GM23338 (cell line): ENCODE measurements around the gene PASD1. TPM values are rescaled to one million over a fixed set of nuclear protein-coding genes. Genes with fewer than 3 reads are reported as not detected.

Experiments
- ATAC-seq: fragments of 200-7000 bp; cut with Tn5 transposase; 3 replicates; pipeline ENCODE4 v1.9.1; 2020
- DNase-seq: peaks from one replicate; pipeline ENCODE4 v3.0.0-alpha.2; 2015; ENCODE audit warnings: low spot score
- H2AFZ ChIP-seq: fragments of 200-600 bp; sonication (generic); 2 replicates; pipeline ENCODE4 v1.8.0; 2016; ENCODE audit warnings: antibody characterized with exemption, mild to moderate bottlenecking, moderate library complexity
- H3F3A ChIP-seq: fragments of 200-600 bp; sonication (generic); replicated peaks from 2 replicates; pipeline ENCODE4 v1.8.0; 2017; ENCODE audit warnings: antibody characterized with exemption, mixed run types, low read depth
- H3K27ac ChIP-seq: fragments of 200-600 bp; sonication (generic); 2 replicates; pipeline ENCODE4 v1.6.1; 2016; ENCODE audit warnings: low read depth
- H3K27me3 ChIP-seq: fragments of 200-600 bp; sonication (generic); 2 replicates; pipeline ENCODE4 v1.8.0; 2016; ENCODE audit warnings: mild to moderate bottlenecking, mixed run types, moderate library complexity; ENCODE audit not compliant: insufficient read depth
- H3K36me3 ChIP-seq: fragments of 200-600 bp; sonication (generic); 2 replicates; pipeline ENCODE4 v1.8.0; 2016; ENCODE audit warnings: mild to moderate bottlenecking; ENCODE audit not compliant: insufficient read depth
- H3K4me1 ChIP-seq: fragments of 200-600 bp; sonication (generic); 2 replicates; pipeline ENCODE4 v1.8.0; 2016; ENCODE audit warnings: mild to moderate bottlenecking, moderate library complexity; ENCODE audit not compliant: insufficient read depth
- H3K4me2 ChIP-seq: fragments of 200-600 bp; sonication (generic); 2 replicates; pipeline ENCODE4 v1.7.1; 2017; ENCODE audit warnings: mixed run types
- H3K4me3 ChIP-seq: fragments of 200-600 bp; sonication (generic); 2 replicates; pipeline ENCODE4 v1.6.1; 2016; ENCODE audit warnings: mixed run types
- H3K79me2 ChIP-seq: fragments of 200-600 bp; sonication (generic); replicated peaks from 2 replicates; pipeline ENCODE4 v1.8.0; 2017; ENCODE audit warnings: mild to moderate bottlenecking; ENCODE audit not compliant: insufficient read depth
- H3K9me2 ChIP-seq: fragments of 200-600 bp; sonication (generic); 2 replicates; pipeline ENCODE4 v1.8.0; 2017; ENCODE audit not compliant: insufficient read depth
- H4K20me1 ChIP-seq: fragments of 200-600 bp; sonication (generic); replicated peaks from 2 replicates; pipeline ENCODE4 v1.8.0; 2017; ENCODE audit warnings: mild to moderate bottlenecking; ENCODE audit not compliant: insufficient read depth
- H3K27ac Mint-ChIP-seq: 2 replicates; pipeline ENCODE4 v1.8.0; 2020; ENCODE audit warnings: inconsistent platforms, mild to moderate bottlenecking, moderate library complexity, mixed read lengths
- H3K27me3 Mint-ChIP-seq: 3 replicates; pipeline ENCODE4 v1.8.0; 2022; ENCODE audit warnings: low read depth, mild to moderate bottlenecking, moderate library complexity, mixed read lengths, inconsistent platforms; ENCODE audit not compliant: insufficient read depth, poor library complexity
- H3K36me3 Mint-ChIP-seq: 3 replicates; pipeline ENCODE4 v1.8.0; 2021; ENCODE audit warnings: low read depth, mild to moderate bottlenecking, inconsistent platforms, moderate library complexity, mixed read lengths
- H3K4me1 Mint-ChIP-seq: 3 replicates; pipeline ENCODE4 v1.8.0; 2020; ENCODE audit warnings: mild to moderate bottlenecking, inconsistent platforms, mixed read lengths
- H3K4me3 Mint-ChIP-seq: 3 replicates; pipeline ENCODE4 v1.8.0; 2021; ENCODE audit warnings: moderate library complexity, mild to moderate bottlenecking, inconsistent platforms, mixed read lengths
- H3K9me3 Mint-ChIP-seq: 3 replicates; pipeline ENCODE4 v1.8.0; 2020; ENCODE audit warnings: moderate library complexity, mild to moderate bottlenecking, inconsistent platforms, mixed read lengths
- CREB1 ChIP-seq: fragments of 250-450 bp; sonication (Bioruptor Pico); IDR thresholded peaks from 2 replicates; pipeline ENCODE4 v1.5.0; 2020; ENCODE audit warnings: low read depth, mild to moderate bottlenecking, moderate library complexity
- EZH2 ChIP-seq: fragments of 200-600 bp; sonication (generic); IDR thresholded peaks from one replicate; pipeline ENCODE4 v1.8.0; 2017; ENCODE audit warnings: antibody characterized with exemption, mild to moderate bottlenecking, low read depth; ENCODE audit not compliant: unreplicated experiment
- EZH2phosphoT487 ChIP-seq: fragments of 200-600 bp; sonication (generic); IDR thresholded peaks from one replicate; pipeline ENCODE4 v1.8.1; 2018; ENCODE audit warnings: antibody characterized with exemption; ENCODE audit not compliant: unreplicated experiment
- JUNB ChIP-seq: IDR thresholded peaks from one replicate; pipeline ENCODE4 v1.6.1; 2016; ENCODE audit warnings: antibody characterized with exemption; ENCODE audit not compliant: unreplicated experiment
- NANOG ChIP-seq: IDR thresholded peaks from 2 replicates; pipeline ENCODE4 v1.6.1; 2016; ENCODE audit warnings: antibody characterized with exemption, borderline replicate concordance
- POLR2AphosphoS5 ChIP-seq: IDR thresholded peaks from 2 replicates; pipeline ENCODE4 v1.6.1; 2016; ENCODE audit warnings: antibody characterized with exemption, low read depth
- REST ChIP-seq: IDR thresholded peaks from one replicate; pipeline ENCODE4 v1.6.1; 2018; ENCODE audit warnings: antibody characterized with exemption; ENCODE audit not compliant: unreplicated experiment
- STAT1 ChIP-seq: IDR thresholded peaks from one replicate; pipeline ENCODE4 v1.6.1; 2016; ENCODE audit warnings: antibody characterized with exemption; ENCODE audit not compliant: unreplicated experiment
- ZNF114 ChIP-seq: fragments of 250-450 bp; sonication (Bioruptor Pico); IDR thresholded peaks from 2 replicates; pipeline ENCODE4 v1.5.0; 2020; ENCODE audit warnings: mild to moderate bottlenecking, moderate library complexity
- ZNF331 ChIP-seq: fragments of 250-450 bp; sonication (Bioruptor Pico); IDR thresholded peaks from 2 replicates; pipeline ENCODE4 v1.5.0; 2020; ENCODE audit warnings: low read depth, mild to moderate bottlenecking, moderate library complexity
- polyA plus RNA-seq: library from polyadenylated mRNA; unstranded; fragments of >200 nt; fragmentation: Nextera tagmentation; extraction: Ambion mirVana; gene quantifications from 2 replicates; pipeline ENCODE4 v1.2.1, GENCODE V29; 2016
- total RNA-seq: library from RNA; depleted of rRNA; stranded (reverse); fragments of >200 nt; shearing (Covaris generic); gene quantifications from 2 replicates; pipeline ENCODE4 v1.2.3, GENCODE V29; 2014
- TF ChIP-seq, protein P1 (sequence below): fragments of 250-450 bp; sonication (Bioruptor Pico); IDR thresholded peaks from 2 replicates; pipeline ENCODE4 v1.5.0; 2020; ENCODE audit warnings: mild to moderate bottlenecking, moderate library complexity
- TF ChIP-seq, protein P2 (sequence below): IDR thresholded peaks from 2 replicates; pipeline ENCODE4 v1.6.1; 2016; ENCODE audit warnings: antibody characterized with exemption

Gene PASD1
- total and polyA plus RNA-seq, 2 experiments from 2014 or later, result 0.24 TPM; not detected in 1

- H3K9me3 Mint-ChIP-seq, result no peaks in the 10 kb centered on the region; the same call in 1 of the 3 replicates
- Histone ChIP-seq H4K20me1 (no peaks in the 10 kb centered on the region), H3K4me1 (no peaks in the 10 kb centered on the region), H3K4me2 (no peak overlapping the region), H3F3A (no peaks in the 10 kb centered on the region), H3K4me3 (no peak overlapping the region), H3K27me3 (no peaks in the 10 kb centered on the region), H3K79me2 (no peaks in the 10 kb centered on the region), H3K27ac (no peak overlapping the region), H3K9me2 (no peaks in the 10 kb centered on the region), H3K36me3 (no peaks in the 10 kb centered on the region), H2AFZ (no peak overlapping the region)
- DNase-seq (no peak), ATAC-seq (no peak)
- H3K27ac Mint-ChIP-seq, result no peak overlapping the region
- H3K4me1 Mint-ChIP-seq, result no peaks in the 10 kb centered on the region
- H3K4me3 Mint-ChIP-seq, result no peak overlapping the region
- no peaks in the 10 kb centered on the region for H3K36me3 Mint-ChIP-seq
- TF ChIP-seq ZNF114 (no peak), ZNF331 (CRISPR knock-in tag) (no peak)
- H3K27me3 Mint-ChIP-seq, result no peaks in the 10 kb centered on the region
These were observed 26.9 kb upstream of the PASD1 start for GRCh38 chrX:151536571-151536970.

- no peaks in the 10 kb centered on the region for H3K4me1 Mint-ChIP-seq
- no peak overlapping the region for H3K27ac Mint-ChIP-seq
- Histone ChIP-seq H3K4me2 (no peak overlapping the region), H4K20me1 (no peaks in the 10 kb centered on the region), H3F3A (no peaks in the 10 kb centered on the region), H3K4me3 (no peak overlapping the region), H3K27ac (no peak overlapping the region), H3K27me3 (no peaks in the 10 kb centered on the region), H2AFZ (no peak overlapping the region), H3K4me1 (no peaks in the 10 kb centered on the region), H3K79me2 (no peaks in the 10 kb centered on the region), H3K36me3 (no peaks in the 10 kb centered on the region), H3K9me2 (no peaks in the 10 kb centered on the region)
- H3K27me3 Mint-ChIP-seq, result no peaks in the 10 kb centered on the region
- no peaks in the 10 kb centered on the region for H3K36me3 Mint-ChIP-seq
- ATAC-seq (no peak), DNase-seq (no peak)
- H3K9me3 Mint-ChIP-seq, result no peaks in the 10 kb centered on the region; the same call in 1 of the 3 replicates
- no peak overlapping the region for H3K4me3 Mint-ChIP-seq
- no peak for TF ChIP-seq CREB1 (CRISPR knock-in tag)
- TF ChIP-seq NANOG, result no peak
- no peak for TF ChIP-seq EZH2phosphoT487
- TF ChIP-seq REST, result no peak
- TF ChIP-seq, protein P1, sequence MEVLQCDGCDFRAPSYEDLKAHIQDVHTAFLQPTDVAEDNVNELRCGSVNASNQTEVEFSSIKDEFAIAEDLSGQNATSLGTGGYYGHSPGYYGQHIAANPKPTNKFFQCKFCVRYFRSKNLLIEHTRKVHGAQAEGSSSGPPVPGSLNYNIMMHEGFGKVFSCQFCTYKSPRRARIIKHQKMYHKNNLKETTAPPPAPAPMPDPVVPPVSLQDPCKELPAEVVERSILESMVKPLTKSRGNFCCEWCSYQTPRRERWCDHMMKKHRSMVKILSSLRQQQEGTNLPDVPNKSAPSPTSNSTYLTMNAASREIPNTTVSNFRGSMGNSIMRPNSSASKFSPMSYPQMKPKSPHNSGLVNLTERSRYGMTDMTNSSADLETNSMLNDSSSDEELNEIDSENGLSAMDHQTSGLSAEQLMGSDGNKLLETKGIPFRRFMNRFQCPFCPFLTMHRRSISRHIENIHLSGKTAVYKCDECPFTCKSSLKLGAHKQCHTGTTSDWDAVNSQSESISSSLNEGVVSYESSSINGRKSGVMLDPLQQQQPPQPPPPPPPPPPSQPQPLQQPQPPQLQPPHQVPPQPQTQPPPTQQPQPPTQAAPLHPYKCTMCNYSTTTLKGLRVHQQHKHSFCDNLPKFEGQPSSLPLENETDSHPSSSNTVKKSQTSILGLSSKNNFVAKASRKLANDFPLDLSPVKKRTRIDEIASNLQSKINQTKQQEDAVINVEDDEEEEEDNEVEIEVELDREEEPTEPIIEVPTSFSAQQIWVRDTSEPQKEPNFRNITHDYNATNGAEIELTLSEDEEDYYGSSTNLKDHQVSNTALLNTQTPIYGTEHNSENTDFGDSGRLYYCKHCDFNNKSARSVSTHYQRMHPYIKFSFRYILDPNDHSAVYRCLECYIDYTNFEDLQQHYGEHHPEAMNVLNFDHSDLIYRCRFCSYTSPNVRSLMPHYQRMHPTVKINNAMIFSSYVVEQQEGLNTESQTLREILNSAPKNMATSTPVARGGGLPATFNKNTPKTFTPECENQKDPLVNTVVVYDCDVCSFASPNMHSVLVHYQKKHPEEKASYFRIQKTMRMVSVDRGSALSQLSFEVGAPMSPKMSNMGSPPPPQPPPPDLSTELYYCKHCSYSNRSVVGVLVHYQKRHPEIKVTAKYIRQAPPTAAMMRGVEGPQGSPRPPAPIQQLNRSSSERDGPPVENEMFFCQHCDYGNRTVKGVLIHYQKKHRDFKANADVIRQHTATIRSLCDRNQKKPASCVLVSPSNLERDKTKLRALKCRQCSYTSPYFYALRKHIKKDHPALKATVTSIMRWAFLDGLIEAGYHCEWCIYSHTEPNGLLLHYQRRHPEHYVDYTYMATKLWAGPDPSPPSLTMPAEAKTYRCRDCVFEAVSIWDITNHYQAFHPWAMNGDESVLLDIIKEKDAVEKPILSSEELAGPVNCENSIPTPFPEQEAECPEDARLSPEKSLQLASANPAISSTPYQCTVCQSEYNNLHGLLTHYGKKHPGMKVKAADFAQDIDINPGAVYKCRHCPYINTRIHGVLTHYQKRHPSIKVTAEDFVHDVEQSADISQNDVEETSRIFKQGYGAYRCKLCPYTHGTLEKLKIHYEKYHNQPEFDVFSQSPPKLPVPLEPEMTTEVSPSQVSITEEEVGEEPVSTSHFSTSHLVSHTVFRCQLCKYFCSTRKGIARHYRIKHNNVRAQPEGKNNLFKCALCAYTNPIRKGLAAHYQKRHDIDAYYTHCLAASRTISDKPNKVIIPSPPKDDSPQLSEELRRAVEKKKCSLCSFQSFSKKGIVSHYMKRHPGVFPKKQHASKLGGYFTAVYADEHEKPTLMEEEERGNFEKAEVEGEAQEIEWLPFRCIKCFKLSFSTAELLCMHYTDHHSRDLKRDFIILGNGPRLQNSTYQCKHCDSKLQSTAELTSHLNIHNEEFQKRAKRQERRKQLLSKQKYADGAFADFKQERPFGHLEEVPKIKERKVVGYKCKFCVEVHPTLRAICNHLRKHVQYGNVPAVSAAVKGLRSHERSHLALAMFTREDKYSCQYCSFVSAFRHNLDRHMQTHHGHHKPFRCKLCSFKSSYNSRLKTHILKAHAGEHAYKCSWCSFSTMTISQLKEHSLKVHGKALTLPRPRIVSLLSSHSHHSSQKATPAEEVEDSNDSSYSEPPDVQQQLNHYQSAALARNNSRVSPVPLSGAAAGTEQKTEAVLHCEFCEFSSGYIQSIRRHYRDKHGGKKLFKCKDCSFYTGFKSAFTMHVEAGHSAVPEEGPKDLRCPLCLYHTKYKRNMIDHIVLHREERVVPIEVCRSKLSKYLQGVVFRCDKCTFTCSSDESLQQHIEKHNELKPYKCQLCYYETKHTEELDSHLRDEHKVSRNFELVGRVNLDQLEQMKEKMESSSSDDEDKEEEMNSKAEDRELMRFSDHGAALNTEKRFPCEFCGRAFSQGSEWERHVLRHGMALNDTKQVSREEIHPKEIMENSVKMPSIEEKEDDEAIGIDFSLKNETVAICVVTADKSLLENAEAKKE (CRISPR knock-in tag), result no peak
- no peak for TF ChIP-seq POLR2AphosphoS5
- TF ChIP-seq ZNF114, result no peak
- TF ChIP-seq EZH2, result no peak
- no peak for TF ChIP-seq JUNB
- TF ChIP-seq STAT1, result no peak
- TF ChIP-seq, protein P2, sequence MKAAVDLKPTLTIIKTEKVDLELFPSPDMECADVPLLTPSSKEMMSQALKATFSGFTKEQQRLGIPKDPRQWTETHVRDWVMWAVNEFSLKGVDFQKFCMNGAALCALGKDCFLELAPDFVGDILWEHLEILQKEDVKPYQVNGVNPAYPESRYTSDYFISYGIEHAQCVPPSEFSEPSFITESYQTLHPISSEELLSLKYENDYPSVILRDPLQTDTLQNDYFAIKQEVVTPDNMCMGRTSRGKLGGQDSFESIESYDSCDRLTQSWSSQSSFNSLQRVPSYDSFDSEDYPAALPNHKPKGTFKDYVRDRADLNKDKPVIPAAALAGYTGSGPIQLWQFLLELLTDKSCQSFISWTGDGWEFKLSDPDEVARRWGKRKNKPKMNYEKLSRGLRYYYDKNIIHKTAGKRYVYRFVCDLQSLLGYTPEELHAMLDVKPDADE, result no peak
These were observed 25.9 kb upstream of the PASD1 start for GRCh38 chrX:151537572-151537971.
